Renal cortical epithelial cell (primary cell): ENCODE data around the gene PFDN2. TPM values are rescaled to one million over a fixed set of nuclear protein-coding genes. Genes with fewer than 3 reads are reported as not detected.

Experiments
- DNase-seq: peaks from one replicate; pipeline ENCODE4 v3.0.0-alpha.2; 2011; ENCODE audit warnings: low read depth
- total RNA-seq: library from RNA; depleted of rRNA; stranded (reverse); fragments of >200 nt; gene quantifications from 2 replicates; pipeline ENCODE4 v1.2.3, GENCODE V29; 2014

PFDN2 gene
- total RNA-seq, 1 donor from 2014 or later = 37.1 TPM

- no peak for DNase-seq
Measured at GRCh38 chr1:161051219-161051618, 66.6 kb downstream of the PFDN2 start.

Other genes with a start within 250 kb of the PFDN2 start
- gene ITLN1, start 232.9 kb downstream of the PFDN2 start, total RNA-seq = not detected in 2 replicates
- not detected in 2 replicates for gene ITLN2, start 163.2 kb downstream of the PFDN2 start, total RNA-seq
- gene F11R, start 96.9 kb downstream of the PFDN2 start, total RNA-seq = 145 and 248 TPM in 2 replicates
- gene TSTD1, start 79.1 kb downstream of the PFDN2 start, total RNA-seq = 45.1 and 106 TPM in 2 replicates
- 61.1 and 80.9 TPM in 2 replicates for gene USF1, start 72.1 kb downstream of the PFDN2 start, total RNA-seq
- 0.17 TPM in 1 of 2 replicates, not detected in the other for gene ARHGAP30, start 48.1 kb downstream of the PFDN2 start, total RNA-seq
- gene NECTIN4, start 28.5 kb downstream of the PFDN2 start, total RNA-seq = 0.75 and 25.0 TPM in 2 replicates
- 10.8 and 11.5 TPM in 2 replicates for gene KLHDC9, start 19.7 kb downstream of the PFDN2 start, total RNA-seq
- 25.7 and 26.8 TPM in 2 replicates for gene NIT1, start 68 bp upstream of the PFDN2 start, total RNA-seq
- gene DEDD, start 14.6 kb upstream of the PFDN2 start, total RNA-seq = 18.2 and 34.8 TPM in 2 replicates
- gene UFC1, start 35.9 kb upstream of the PFDN2 start, total RNA-seq = 83.5 and 142 TPM in 2 replicates
- gene USP21, start 41.5 kb upstream of the PFDN2 start, total RNA-seq = 1.7 and 16.2 TPM in 2 replicates
- 24.9 and 36.8 TPM in 2 replicates for gene PPOX, start 48.4 kb upstream of the PFDN2 start, total RNA-seq
- 16.8 and 25.5 TPM in 2 replicates for gene B4GALT3, start 59.5 kb upstream of the PFDN2 start, total RNA-seq
- gene ADAMTS4, start 81.0 kb upstream of the PFDN2 start, total RNA-seq = under 0.01 and 0.35 TPM in 2 replicates
- gene NDUFS2, start 84.3 kb upstream of the PFDN2 start, total RNA-seq = 175 and 194 TPM in 2 replicates
- not detected in 2 replicates for gene FCER1G, start 97.3 kb upstream of the PFDN2 start, total RNA-seq
- gene APOA2, start 105.6 kb upstream of the PFDN2 start, total RNA-seq = not detected in 2 replicates
- 16.5 and 17.4 TPM in 2 replicates for gene TOMM40L, start 108.0 kb upstream of the PFDN2 start, total RNA-seq
- not detected in 2 replicates for gene NR1I3, start 120.2 kb upstream of the PFDN2 start, total RNA-seq
- gene PCP4L1, start 140.7 kb upstream of the PFDN2 start, total RNA-seq = 0.30 TPM in 1 of 2 replicates, not detected in the other
- 0.45 and 1.4 TPM in 2 replicates for gene MPZ, start 191.9 kb upstream of the PFDN2 start, total RNA-seq
- 45.8 and 103 TPM in 2 replicates for gene SDHC, start 196.3 kb upstream of the PFDN2 start, total RNA-seq
- not detected in 2 replicates for gene CFAP126, start 249.8 kb upstream of the PFDN2 start, total RNA-seq